ENCODE data around the gene VLDLR.

- TF ChIP-seq CTCF (IDR thresholded peaks at IDR 0.05; ENCODE audit: insufficient read depth, low read length) (no peak), GABPA (IDR thresholded peaks at IDR 0.05; ENCODE audit: low read depth) (no peak), POLR2AphosphoS5 (IDR thresholded peaks at IDR 0.05; ENCODE audit: low read depth) (no peak), REST (IDR thresholded peaks at IDR 0.05; ENCODE audit: insufficient replicate concordance, low read depth) (no peak), SPI1 (IDR thresholded peaks at IDR 0.05; ENCODE audit: borderline replicate concordance, low read depth) (no peak)
These were observed 45.0 kb upstream of the VLDLR start for GRCh38 chr9:2576631-2577030.

All from HL-60 (cell line).